NCI-H2227 (cell line): ENCODE results near the gene AMOTL1.

Experiments
- DNase-seq: peaks from one replicate; lab custom pipeline; 2025; ENCODE audit not compliant: unreplicated experiment; lab: John Stamatoyannopoulos, UW

AMOTL1 gene

DNA sequence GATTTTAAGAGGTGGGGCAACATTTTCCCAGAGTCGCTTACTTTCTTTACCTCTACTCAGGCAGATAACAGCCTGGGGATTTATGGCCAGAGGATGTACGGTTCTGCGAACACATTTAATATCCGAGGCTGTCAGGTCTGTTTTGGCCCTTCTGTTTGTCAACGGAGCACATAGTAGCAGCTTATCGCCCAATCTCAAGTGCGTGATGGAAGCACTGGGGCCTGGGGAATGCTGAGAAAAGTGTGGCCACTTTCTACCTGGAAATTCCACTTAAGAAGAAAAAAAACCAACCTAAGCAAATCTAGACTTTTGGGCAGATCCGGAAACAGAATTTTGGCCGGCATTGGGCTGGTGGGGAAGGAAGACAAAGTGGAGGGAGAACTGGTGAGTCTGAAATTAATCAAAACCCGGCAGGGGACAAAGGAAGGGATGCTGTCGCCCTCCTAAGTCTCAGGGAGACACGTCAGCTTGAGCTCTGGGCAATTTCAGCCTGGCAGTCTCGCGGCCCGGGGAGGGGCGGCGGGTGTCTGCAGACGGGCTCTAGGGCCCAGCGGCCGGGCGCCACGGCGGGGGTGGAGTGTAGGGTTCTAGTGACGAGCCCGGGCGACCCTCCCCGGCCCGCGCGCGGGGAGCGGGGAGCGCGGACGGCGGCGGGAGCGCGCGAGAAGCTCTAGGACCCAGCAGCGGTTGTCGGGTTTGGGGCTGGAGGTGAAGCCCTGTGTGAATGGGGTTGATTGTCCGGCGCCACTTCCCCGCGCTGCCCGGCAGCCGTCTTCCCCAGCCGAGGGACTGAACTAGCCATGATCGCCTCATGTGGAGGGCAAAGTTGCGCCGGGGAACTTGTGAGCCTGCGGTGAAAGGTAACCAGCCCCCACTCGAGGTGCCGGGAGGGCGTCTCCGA is at the start of gene AMOTL1:
TSS of gene AMOTL1 (plus strand) at position 656 of the 901 bp plus-strand sequence. CDS start at position 812, 156 bp downstream.
- DNase-seq: peak; percentile 87

GRCh38 chr11:94719876-94720275 is 48.3 kb upstream of the AMOTL1 start:
- no peak for DNase-seq

GRCh38 chr11:94721565-94722292 is 46.4 kb upstream of the AMOTL1 start:
- no peak for DNase-seq

- DNase-seq: no peak
Measured at GRCh38 chr11:94722735-94723134, 45.4 kb upstream of the AMOTL1 start.

GRCh38 chr11:94725097-94725496 is 43.1 kb upstream of the AMOTL1 start:
- DNase-seq: no peak

DNA sequence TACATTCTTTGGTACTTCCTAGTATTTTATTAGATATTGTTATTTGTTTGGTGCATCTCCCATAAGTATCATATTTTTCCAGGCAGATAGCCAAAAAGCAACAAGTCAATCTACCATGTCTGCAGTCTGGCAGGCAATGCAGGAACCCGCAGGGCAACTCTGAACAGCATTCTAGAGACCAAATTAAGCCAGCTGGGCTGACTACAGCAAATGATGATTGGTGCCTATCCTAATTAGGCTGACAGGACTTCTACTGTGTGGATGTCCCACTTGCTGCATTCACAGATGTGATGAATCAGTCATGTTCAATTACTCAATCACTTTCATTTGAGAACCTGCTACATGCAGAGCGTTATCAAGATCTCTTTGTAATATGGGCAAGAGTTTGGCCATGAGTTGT is 40.3 kb upstream of the AMOTL1 start:
- no peak for DNase-seq

- DNase-seq: no peak
Measured at GRCh38 chr11:94728541-94728940, 39.6 kb upstream of the AMOTL1 start.

- no peak for DNase-seq
Measured at GRCh38 chr11:94728966-94729751, 39.0 kb upstream of the AMOTL1 start.

DNA sequence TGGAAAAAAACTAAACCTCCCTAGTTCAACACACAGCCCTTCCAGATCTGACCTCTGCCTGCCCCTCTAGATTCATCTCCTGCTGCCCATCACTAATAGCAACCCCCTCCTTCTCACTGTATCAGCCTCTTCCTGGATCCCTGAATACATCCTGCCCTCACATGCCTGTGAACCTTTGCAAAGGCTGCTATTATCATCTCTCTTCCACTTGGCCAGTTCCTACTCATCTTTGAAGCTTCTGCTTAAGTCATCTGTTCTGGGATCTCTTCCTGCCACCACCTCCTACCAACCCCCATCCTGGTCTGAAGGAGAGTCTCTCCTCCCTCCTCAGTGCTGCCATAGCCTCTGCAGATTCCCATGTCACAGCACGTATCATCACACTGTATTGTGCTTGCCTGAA is 38.0 kb upstream of the AMOTL1 start:
- DNase-seq: peak; percentile 41

GRCh38 chr11:94731880-94732601 is 36.1 kb upstream of the AMOTL1 start:
- no peak for DNase-seq

DNA sequence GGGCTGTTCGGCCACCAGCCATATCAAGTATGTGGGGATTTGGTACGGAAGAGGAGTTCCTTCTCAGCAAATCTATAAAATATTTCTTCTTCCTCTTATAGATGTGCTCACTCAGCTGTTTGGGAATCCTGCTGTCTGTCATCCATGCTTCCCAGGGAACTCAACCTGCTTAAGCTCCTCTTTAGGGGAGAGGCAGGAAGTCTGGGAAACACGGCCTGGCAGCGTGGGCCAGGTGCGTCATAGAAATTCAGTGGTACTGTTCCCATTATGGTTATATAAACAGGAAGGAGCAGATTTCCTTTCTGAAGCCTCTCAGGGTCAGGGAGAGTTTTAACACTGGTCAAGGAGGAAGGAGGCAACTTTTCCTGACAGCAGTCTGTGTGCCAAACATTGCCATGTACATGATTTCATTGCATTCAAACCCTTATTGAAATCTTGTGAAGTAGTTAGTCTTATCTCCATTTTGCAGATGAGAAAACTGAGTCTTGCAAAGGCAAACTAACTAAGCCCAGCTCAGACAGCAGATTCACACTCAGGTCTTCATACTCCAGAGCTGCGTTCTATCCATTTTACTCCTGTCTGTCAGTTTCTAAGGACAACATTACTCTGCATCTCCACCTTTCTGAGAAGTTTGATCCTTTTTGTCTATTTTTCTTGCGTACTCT is 35.4 kb upstream of the AMOTL1 start:
- no peak for DNase-seq

- DNase-seq: peak; percentile 61
Measured at GRCh38 chr11:94734563-94735275, 33.4 kb upstream of the AMOTL1 start.

- DNase-seq: no peak
Measured at GRCh38 chr11:94735907-94736306, 32.2 kb upstream of the AMOTL1 start.

DNA sequence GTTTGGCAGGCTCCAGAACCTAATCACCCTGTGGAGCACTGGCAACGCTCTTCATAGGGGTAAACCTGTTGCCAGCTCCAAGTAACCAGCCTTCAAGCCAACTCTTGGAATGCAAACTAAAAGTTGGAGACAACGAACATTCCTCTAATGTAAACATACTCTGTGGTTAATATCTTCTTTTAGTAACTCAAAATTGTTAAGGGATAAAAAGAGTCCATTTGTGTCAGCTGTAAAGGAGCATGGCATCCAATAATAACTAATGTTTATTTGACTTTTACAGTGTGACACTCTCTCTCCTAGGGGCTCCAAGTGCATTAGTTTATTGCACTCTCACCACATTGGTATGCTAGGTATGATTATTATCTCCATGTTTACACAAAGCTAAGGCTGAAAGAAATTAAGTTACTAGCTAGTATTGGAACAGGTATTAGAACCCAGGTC is 31.0 kb upstream of the AMOTL1 start:
- no peak for DNase-seq

- DNase-seq: no peak
Measured at GRCh38 chr11:94738746-94739145, 29.4 kb upstream of the AMOTL1 start.

DNA sequence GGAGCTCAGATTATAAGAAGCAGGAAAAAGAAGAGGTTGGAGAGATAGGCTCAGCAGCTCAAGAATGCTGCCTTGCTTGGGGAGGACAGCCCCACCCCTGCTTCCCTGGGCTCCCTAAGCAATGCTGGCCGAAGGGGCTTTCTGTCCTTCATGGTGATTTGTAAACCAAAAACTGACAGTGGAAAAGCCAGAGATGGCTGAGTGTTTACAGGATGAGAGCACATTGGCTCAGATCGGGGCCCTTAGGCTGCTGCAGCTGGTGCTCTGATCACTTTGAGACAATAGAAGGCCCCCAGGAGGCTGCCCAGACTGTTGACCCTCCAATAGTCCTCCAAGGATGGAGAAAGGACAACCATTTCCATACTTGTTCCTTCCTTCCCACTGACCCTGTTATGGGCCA is 28.8 kb upstream of the AMOTL1 start:
- no peak for DNase-seq

DNA sequence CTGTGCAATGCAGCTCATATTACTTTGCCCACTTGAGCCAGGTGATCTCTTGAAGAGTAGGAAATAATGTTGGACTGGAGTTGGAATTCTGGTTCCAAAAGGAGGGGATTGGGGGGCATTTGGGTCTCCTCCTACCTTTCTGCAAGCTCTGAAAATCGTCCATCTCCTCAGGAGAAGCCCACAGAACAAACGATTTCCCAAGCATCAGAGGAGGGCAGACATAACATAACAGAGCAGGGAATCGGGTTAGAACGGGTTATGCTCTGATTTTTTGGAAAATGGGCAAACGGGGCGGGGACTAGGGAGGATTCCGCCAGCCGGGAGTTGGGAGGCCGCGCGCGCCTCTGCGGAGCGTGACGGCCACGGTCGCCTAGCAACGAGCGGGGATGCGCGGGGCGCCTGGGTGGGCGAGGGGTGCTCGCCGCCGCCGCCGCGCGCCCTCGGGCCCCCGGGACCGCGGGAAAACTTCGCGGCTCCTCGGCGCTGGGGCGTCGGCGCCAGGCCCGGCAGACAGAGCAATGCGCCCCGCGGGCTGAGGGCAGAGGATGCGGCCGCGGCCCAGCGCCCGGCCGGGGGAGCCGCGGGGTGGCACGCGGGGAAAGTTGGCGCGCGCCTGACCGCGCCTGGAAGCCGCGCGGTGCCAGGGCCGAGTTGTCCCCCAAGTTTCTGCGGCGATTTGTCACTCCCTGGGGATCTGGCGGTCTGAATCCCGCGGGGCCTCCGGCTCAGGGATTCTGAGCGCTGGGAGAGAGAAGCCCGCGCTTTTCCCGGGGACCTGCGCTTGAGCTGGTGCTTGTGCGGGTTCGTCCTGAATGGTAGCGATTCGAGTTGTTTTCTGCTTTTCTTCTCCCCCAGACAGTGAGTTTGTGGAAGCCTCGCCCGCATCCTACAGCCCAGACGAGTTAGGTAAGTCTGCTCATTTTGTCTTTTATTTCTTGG is 27.8 kb upstream of the AMOTL1 start:
- peak; percentile 76 for DNase-seq

- DNase-seq: peak; percentile 62
Measured at GRCh38 chr11:94741022-94741679, 27.0 kb upstream of the AMOTL1 start.
